ENCODE data around the gene IPO5.

The IPO5 gene

DNA sequence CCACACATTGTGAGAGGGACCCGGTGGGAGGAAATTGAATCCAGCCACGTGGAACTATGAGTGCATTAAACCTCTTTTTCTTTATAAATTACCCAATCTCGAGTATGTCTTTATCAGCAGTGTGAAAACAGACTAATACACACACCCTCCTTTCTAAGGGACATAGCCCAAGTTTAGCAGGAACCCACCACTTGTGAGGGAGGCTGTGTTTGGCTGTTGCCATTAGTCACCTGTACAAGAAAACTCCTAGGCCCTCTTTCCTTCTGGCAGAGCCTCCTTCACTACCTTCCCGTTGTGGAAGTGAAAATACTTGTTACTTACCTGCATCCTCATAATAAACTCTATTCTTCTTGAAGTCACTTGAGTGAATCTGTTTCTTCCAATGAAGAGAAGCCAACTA is 113.2 kb downstream of the IPO5 start:
- TF ChIP-seq TAF1 (IDR thresholded peaks at IDR 0.05; ENCODE audit: low read depth) (no peak), ZBTB7A (IDR thresholded peaks at IDR 0.05; ENCODE audit: low read depth) (no peak), CEBPB (IDR thresholded peaks at IDR 0.05) (no peak), NFIC (IDR thresholded peaks at IDR 0.05) (no peak), FOXM1 (IDR thresholded peaks at IDR 0.05; ENCODE audit: borderline replicate concordance, low read depth) (no peak), CREB1 (IDR thresholded peaks at IDR 0.05; ENCODE audit: low read depth) (no peak), YY1 (IDR thresholded peaks at IDR 0.05; ENCODE audit: low read depth) (no peak), TEAD4 (IDR thresholded peaks at IDR 0.05) (no peak), EGR1 (IDR thresholded peaks at IDR 0.05) (no peak), TCF12 (IDR thresholded peaks at IDR 0.05; ENCODE audit: low read depth) (no peak), EP300 (IDR thresholded peaks at IDR 0.05; ENCODE audit: borderline replicate concordance) (no peak)
- TF ChIP-seq, protein P1, sequence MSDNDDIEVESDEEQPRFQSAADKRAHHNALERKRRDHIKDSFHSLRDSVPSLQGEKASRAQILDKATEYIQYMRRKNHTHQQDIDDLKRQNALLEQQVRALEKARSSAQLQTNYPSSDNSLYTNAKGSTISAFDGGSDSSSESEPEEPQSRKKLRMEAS (IDR thresholded peaks at IDR 0.05): no peak
- TF ChIP-seq, protein P2, sequence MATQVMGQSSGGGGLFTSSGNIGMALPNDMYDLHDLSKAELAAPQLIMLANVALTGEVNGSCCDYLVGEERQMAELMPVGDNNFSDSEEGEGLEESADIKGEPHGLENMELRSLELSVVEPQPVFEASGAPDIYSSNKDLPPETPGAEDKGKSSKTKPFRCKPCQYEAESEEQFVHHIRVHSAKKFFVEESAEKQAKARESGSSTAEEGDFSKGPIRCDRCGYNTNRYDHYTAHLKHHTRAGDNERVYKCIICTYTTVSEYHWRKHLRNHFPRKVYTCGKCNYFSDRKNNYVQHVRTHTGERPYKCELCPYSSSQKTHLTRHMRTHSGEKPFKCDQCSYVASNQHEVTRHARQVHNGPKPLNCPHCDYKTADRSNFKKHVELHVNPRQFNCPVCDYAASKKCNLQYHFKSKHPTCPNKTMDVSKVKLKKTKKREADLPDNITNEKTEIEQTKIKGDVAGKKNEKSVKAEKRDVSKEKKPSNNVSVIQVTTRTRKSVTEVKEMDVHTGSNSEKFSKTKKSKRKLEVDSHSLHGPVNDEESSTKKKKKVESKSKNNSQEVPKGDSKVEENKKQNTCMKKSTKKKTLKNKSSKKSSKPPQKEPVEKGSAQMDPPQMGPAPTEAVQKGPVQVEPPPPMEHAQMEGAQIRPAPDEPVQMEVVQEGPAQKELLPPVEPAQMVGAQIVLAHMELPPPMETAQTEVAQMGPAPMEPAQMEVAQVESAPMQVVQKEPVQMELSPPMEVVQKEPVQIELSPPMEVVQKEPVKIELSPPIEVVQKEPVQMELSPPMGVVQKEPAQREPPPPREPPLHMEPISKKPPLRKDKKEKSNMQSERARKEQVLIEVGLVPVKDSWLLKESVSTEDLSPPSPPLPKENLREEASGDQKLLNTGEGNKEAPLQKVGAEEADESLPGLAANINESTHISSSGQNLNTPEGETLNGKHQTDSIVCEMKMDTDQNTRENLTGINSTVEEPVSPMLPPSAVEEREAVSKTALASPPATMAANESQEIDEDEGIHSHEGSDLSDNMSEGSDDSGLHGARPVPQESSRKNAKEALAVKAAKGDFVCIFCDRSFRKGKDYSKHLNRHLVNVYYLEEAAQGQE (IDR thresholded peaks at IDR 0.05; ENCODE audit: low read depth): no peak

DNA sequence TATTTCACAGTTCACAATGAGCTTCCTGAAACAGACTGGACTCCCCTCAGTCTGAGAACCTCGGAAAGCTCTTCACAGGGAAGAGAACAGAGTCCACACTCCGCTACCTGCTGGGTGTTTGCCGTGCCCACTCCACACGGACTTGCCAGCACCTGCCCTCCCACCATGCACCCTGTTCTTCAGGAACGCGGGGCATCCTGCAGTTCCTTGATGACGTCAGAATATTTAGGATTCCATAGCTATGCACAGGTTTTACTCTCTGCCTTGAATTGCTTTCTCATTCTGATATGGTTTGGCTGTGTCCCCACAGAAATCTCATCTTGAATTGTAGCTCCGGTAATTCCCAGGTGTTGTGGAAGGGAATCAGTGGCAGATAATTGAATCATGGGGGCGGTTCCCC is 115.0 kb downstream of the IPO5 start:
- TF ChIP-seq, protein P1 (IDR thresholded peaks at IDR 0.05): 0 out of 2 replicates have a peak, but pooled peaks have one; percentile 18
- TF ChIP-seq CREB1 (IDR thresholded peaks at IDR 0.05; ENCODE audit: low read depth) (no peak), TEAD4 (IDR thresholded peaks at IDR 0.05) (peak; percentile 83)

DNA sequence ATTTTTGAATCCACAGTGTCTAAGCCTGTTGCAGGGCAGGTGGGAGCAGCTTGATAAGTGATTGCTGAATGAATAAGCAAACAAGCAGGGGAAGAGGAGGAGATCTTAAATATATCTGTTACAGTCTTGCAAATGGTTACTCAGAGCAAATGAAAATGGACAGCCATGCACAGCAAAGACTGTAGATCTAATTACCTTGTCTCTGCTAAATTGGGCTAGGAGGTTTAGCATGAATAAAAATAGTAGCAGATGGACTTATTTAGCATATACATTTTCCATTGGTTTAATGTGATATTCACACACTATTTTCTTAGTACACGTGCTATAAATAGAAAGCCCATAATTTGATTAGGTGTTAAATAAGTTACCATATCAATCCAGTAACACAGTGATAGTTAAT is 116.5 kb downstream of the IPO5 start:
- TF ChIP-seq, protein P2 (IDR thresholded peaks at IDR 0.05; ENCODE audit: low read depth): no peak
- TF ChIP-seq, protein P3, sequence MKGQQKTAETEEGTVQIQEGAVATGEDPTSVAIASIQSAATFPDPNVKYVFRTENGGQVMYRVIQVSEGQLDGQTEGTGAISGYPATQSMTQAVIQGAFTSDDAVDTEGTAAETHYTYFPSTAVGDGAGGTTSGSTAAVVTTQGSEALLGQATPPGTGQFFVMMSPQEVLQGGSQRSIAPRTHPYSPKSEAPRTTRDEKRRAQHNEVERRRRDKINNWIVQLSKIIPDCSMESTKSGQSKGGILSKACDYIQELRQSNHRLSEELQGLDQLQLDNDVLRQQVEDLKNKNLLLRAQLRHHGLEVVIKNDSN (IDR thresholded peaks at IDR 0.05): no peak
- no peak for TF ChIP-seq RAD21 (IDR thresholded peaks at IDR 0.05; ENCODE audit: low read depth)

DNA sequence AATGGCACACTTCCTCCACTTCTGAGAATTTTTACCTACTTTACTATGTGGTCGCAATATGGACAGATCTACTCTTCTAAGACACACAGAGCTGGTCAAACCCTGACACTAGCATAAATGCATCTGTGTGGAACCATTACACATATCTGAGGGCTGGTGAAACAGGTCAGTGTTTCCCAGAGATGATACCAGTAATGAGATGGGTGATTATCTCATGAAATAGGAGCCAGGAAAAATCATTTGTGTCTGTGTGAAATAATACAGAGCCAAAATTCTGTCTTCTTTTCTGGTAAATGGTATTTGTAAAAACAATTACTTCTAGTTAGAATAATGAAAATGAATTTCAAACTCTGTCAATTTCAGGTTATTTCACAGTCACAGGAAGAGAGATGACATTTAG is 117.8 kb downstream of the IPO5 start:
- no peak for TF ChIP-seq TEAD4 (IDR thresholded peaks at IDR 0.05)
- no peak for TF ChIP-seq CREB1 (IDR thresholded peaks at IDR 0.05; ENCODE audit: low read depth)
- TF ChIP-seq, protein P2 (IDR thresholded peaks at IDR 0.05; ENCODE audit: low read depth): no peak

DNA sequence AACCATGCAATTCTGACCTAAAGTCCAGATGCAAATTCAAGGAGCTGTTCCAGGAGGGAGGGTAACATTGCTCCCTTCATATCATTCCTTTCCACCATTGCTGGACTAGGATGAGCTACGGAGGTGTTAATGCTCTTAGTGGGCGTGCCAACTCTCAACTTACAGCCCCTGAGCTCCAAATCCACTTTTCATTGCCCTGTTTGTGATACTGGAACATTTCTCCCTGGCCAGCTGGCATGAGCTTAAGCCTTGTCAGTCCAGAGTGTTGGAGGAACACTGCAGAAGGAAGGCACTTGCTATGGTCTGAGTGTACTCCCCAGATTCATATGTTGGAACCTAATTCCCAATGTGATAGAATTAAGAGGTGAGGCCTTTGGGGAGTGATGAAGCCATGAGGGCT is 119.0 kb downstream of the IPO5 start:
- no peak for TF ChIP-seq FOXM1 (IDR thresholded peaks at IDR 0.05; ENCODE audit: borderline replicate concordance, low read depth)
- no peak for TF ChIP-seq EP300 (IDR thresholded peaks at IDR 0.05; ENCODE audit: borderline replicate concordance)
- no peak for TF ChIP-seq TCF12 (IDR thresholded peaks at IDR 0.05; ENCODE audit: low read depth)
- no peak for TF ChIP-seq YY1 (IDR thresholded peaks at IDR 0.05; ENCODE audit: low read depth)
- no peak for TF ChIP-seq CREB1 (IDR thresholded peaks at IDR 0.05; ENCODE audit: low read depth)
- TF ChIP-seq EGR1 (IDR thresholded peaks at IDR 0.05): no peak
- no peak for TF ChIP-seq NFIC (IDR thresholded peaks at IDR 0.05)
- TF ChIP-seq CEBPB (IDR thresholded peaks at IDR 0.05): no peak
- TF ChIP-seq, protein P2 (IDR thresholded peaks at IDR 0.05; ENCODE audit: low read depth): no peak
- TF ChIP-seq ZBTB7A (IDR thresholded peaks at IDR 0.05; ENCODE audit: low read depth): no peak
- no peak for TF ChIP-seq TAF1 (IDR thresholded peaks at IDR 0.05; ENCODE audit: low read depth)
- TF ChIP-seq, protein P1 (IDR thresholded peaks at IDR 0.05): no peak
- TF ChIP-seq TEAD4 (IDR thresholded peaks at IDR 0.05): no peak
- no peak for TF ChIP-seq RAD21 (IDR thresholded peaks at IDR 0.05; ENCODE audit: low read depth)
- TF ChIP-seq, protein P3 (IDR thresholded peaks at IDR 0.05): no peak

All from Ishikawa (cell line).